HepG2 (cell line): ENCODE measurements around the gene PSMA7. TPM values are rescaled to one million over a fixed set of nuclear protein-coding genes. Genes with fewer than 3 reads are reported as not detected.

Experiments used
- AFF4 ChIP-seq: sonication (generic); formaldehyde crosslinking; IDR thresholded peaks from 2 replicates; pipeline ENCODE4 v1.4.0; 2020; ENCODE audit warnings: missing genetic modification reagents
- CAMTA2 ChIP-seq: sonication (generic); formaldehyde crosslinking; IDR thresholded peaks from 2 replicates; pipeline ENCODE4 v1.4.0; 2020; ENCODE audit warnings: mild to moderate bottlenecking, missing genetic modification reagents, borderline replicate concordance
- DMAP1 ChIP-seq: IDR thresholded peaks from 2 replicates; pipeline ENCODE4 v1.6.1; 2016
- DNMT3B ChIP-seq: conservative IDR thresholded peaks from 2 replicates; pipeline ENCODE4 v1.6.1; 2016; ENCODE audit warnings: missing biosample characterization, control low read depth
- E2F1 ChIP-seq: sonication (generic); formaldehyde crosslinking; IDR thresholded peaks from 2 replicates; pipeline ENCODE4 v1.5.0; 2020; ENCODE audit warnings: missing genetic modification reagents
- GMEB2 ChIP-seq: IDR thresholded peaks from 2 replicates; pipeline ENCODE4 v1.6.1; 2016; ENCODE audit warnings: missing biosample characterization, missing genetic modification reagents, low read depth
- NAIF1 ChIP-seq: sonication (generic); formaldehyde crosslinking; IDR thresholded peaks from 2 replicates; pipeline ENCODE4 v1.5.0; 2020; ENCODE audit warnings: mild to moderate bottlenecking, missing genetic modification reagents, borderline replicate concordance
- RXRB ChIP-seq: IDR thresholded peaks from 2 replicates; pipeline ENCODE4 v1.6.1; 2016; ENCODE audit warnings: borderline replicate concordance, missing genetic modification reagents, missing compliant biosample characterization
- SMAD9 ChIP-seq: sonication (generic); formaldehyde crosslinking; IDR thresholded peaks from 2 replicates; pipeline ENCODE4 v1.5.1; 2020; ENCODE audit warnings: mild to moderate bottlenecking, missing genetic modification reagents
- XBP1 ChIP-seq: sonication (generic); formaldehyde crosslinking; IDR thresholded peaks from 2 replicates; pipeline ENCODE4 v1.5.0; 2020; ENCODE audit warnings: missing genetic modification reagents
- ZBTB38 ChIP-seq: sonication (generic); formaldehyde crosslinking; IDR thresholded peaks from 2 replicates; pipeline ENCODE4 v1.5.1; 2020; ENCODE audit warnings: mild to moderate bottlenecking, missing genetic modification reagents
- ZC3H13 ChIP-seq: sonication (generic); formaldehyde crosslinking; IDR thresholded peaks from 2 replicates; pipeline ENCODE4 v1.8.1; 2023; ENCODE audit warnings: mild to moderate bottlenecking, missing genetic modification reagents, moderate library complexity
- ZFY ChIP-seq: sonication (generic); formaldehyde crosslinking; IDR thresholded peaks from 2 replicates; pipeline ENCODE4 v1.4.0; 2020; ENCODE audit warnings: missing genetic modification reagents
- ZNF101 ChIP-seq: sonication (generic); formaldehyde crosslinking; IDR thresholded peaks from 2 replicates; pipeline ENCODE4 v1.4.0; 2020; ENCODE audit warnings: mild to moderate bottlenecking, low read depth, missing genetic modification reagents, borderline replicate concordance
- ZNF276 ChIP-seq: sonication (generic); formaldehyde crosslinking; IDR thresholded peaks from 2 replicates; pipeline ENCODE4 v1.4.0; 2020; ENCODE audit warnings: mild to moderate bottlenecking, low read depth, missing genetic modification reagents
- ZNF501 ChIP-seq: sonication (generic); formaldehyde crosslinking; IDR thresholded peaks from 2 replicates; pipeline ENCODE4 v1.5.1; 2020; ENCODE audit warnings: mild to moderate bottlenecking, moderate library complexity, missing genetic modification reagents
- ZNF530 ChIP-seq: sonication (generic); formaldehyde crosslinking; IDR thresholded peaks from 2 replicates; pipeline ENCODE4 v1.5.0; 2020; ENCODE audit warnings: low read depth, mild to moderate bottlenecking, missing genetic modification reagents
- ZNF557 ChIP-seq: sonication (generic); formaldehyde crosslinking; IDR thresholded peaks from 2 replicates; pipeline ENCODE4 v1.4.0; 2020; ENCODE audit warnings: missing genetic modification reagents
- ZNF891 ChIP-seq: sonication (generic); formaldehyde crosslinking; IDR thresholded peaks from 2 replicates; pipeline ENCODE4 v1.5.0; 2020; ENCODE audit warnings: mild to moderate bottlenecking, missing genetic modification reagents
- ZSCAN29 ChIP-seq: sonication (generic); formaldehyde crosslinking; conservative IDR thresholded peaks from 2 replicates; pipeline ENCODE4 v1.4.0; 2020; ENCODE audit warnings: mild to moderate bottlenecking, missing genetic modification reagents
- polyA plus RNA-seq, 8 experiments: library from polyadenylated mRNA; depleted of rRNA in 3 of 8; stranded (reverse) in 7 of 8; unstranded in 1 of 8; fragments of >200 nt; fragmentation: Illumina TruSeq in 4 of 8; extraction: Trizol in 4 of 8; gene quantifications; 2 replicates each; pipeline versions ENCODE4 v1.2.1 to v1.2.3, GENCODE V29; 2011 to 2016; ENCODE audit warnings: low read depth in 4 of 8, missing spikeins in 1 of 8, mixed read lengths in 1 of 8; ENCODE audit not compliant: insufficient read depth in 1 of 8
- total RNA-seq, 5 experiments: library from RNA; depleted of rRNA; stranded (reverse); fragments of >200 nt; fragmentation: Illumina TruSeq; extraction: Trizol; gene quantifications; 2 replicates each; pipeline ENCODE4 v1.2.3, GENCODE V29; 2016; ENCODE audit warnings: low read depth in 1 of 5

PSMA7 gene
- total and polyA plus RNA-seq, 2 of the 13 experiments (the other 11 are each of a cell fraction or from before 2014, with no cell fraction given), result 531 to 631 TPM

- TF ChIP-seq CAMTA2 (CRISPR knock-in tag) (peak; percentile 65; the same call in 1 of the 2 replicates), NAIF1 (CRISPR knock-in tag) (peak; percentile 98), E2F1 (CRISPR knock-in tag) (no peak), AFF4 (CRISPR knock-in tag) (0 out of 2 replicates have a peak, but pooled peaks have one; percentile 42), GMEB2 (CRISPR knock-in tag) (peak; percentile 65), ZNF557 (CRISPR knock-in tag) (no peak), ZBTB38 (CRISPR knock-in tag) (peak; percentile 81; the same call in 1 of the 2 replicates), ZNF891 (CRISPR knock-in tag) (0 out of 2 replicates have a peak, but pooled peaks have one; percentile 48), DNMT3B (no peak), RXRB (CRISPR knock-in tag) (no peak), ZNF101 (CRISPR knock-in tag) (no peak), ZC3H13 (CRISPR knock-in tag) (peak; percentile 75; the same call in 1 of the 2 replicates), XBP1 (CRISPR knock-in tag) (no peak), ZNF276 (no peak), ZNF501 (CRISPR knock-in tag) (no peak), ZSCAN29 (CRISPR knock-in tag) (no peak; the same call in 1 of the 2 replicates), ZNF530 (no peak), DMAP1 (CRISPR knock-in tag) (peak; percentile 61; the same call in 1 of the 2 replicates), ZFY (CRISPR knock-in tag) (no peak), SMAD9 (CRISPR knock-in tag) (no peak)
These were observed 997 bp upstream of the PSMA7 start (continued) for GRCh38 chr20:62143957-62144825.
